ENCODE measurements around the gene ACP3.

Gene ACP3

GRCh38 chr3:132343018-132343612, 25.9 kb downstream of the ACP3 start:
- H3K27me3 ChIP-seq = no peaks in the 10 kb centered on the region
- peaks cover 0 to 58% (median 0%) of the 10 kb centered on the region in 11 experiments; a peak in 2 of 22 replicates for H4K20me1 ChIP-seq
- H3K36me3 ChIP-seq = peaks cover 0 to 83% (median 0%) of the 10 kb centered on the region in 11 experiments; a peak in 6 of 22 replicates
- no peak overlapping the region; a peak in 1 of 20 replicates for H3K4me3 ChIP-seq
- peak overlapping the region in 2 of 11 experiments; percentile 36 to 49; a peak in 3 of 22 replicates for H3K27ac ChIP-seq
- H3K9ac ChIP-seq = peak overlapping the region in 2 of 11 experiments; percentile 18 to 49; a peak in 3 of 22 replicates
- H3K9me3 ChIP-seq (replicated peaks in 1 of 11) = no peaks in the 10 kb centered on the region
- no peak for TF ChIP-seq Cebpa-rat (IDR thresholded peaks at IDR 0.05)
- peak overlapping the region in 6 of 11 experiments; percentile 17 to 76 (median 62); a peak in 8 of 22 replicates for H3K4me2 ChIP-seq
- H3K4me1 ChIP-seq = peaks cover 0 to 52% (median 6%) of the 10 kb centered on the region in 10 experiments; a peak in 10 of 20 replicates

GRCh38 chr3:132344666-132345280, 27.6 kb downstream of the ACP3 start:
- H3K27ac ChIP-seq = no peak overlapping the region
- TF ChIP-seq Cebpa-rat (IDR thresholded peaks at IDR 0.05) = no peak
- no peak overlapping the region for H3K9ac ChIP-seq
- no peaks in the 10 kb centered on the region for H3K9me3 ChIP-seq (replicated peaks in 1 of 11)
- no peaks in the 10 kb centered on the region for H3K27me3 ChIP-seq
- H3K4me2 ChIP-seq = no peak overlapping the region
- peaks cover 0 to 52% (median 6%) of the 10 kb centered on the region in 10 experiments; a peak in 10 of 20 replicates for H3K4me1 ChIP-seq
- H3K36me3 ChIP-seq = peaks cover 0 to 83% (median 0%) of the 10 kb centered on the region in 11 experiments; a peak in 6 of 22 replicates
- no peak overlapping the region for H3K4me3 ChIP-seq
- peaks cover 0 to 48% (median 0%) of the 10 kb centered on the region in 11 experiments; a peak in 2 of 22 replicates for H4K20me1 ChIP-seq

GRCh38 chr3:132346841-132347736, 29.9 kb downstream of the ACP3 start:
- Histone ChIP-seq H3K36me3 (peaks cover 0 to 93% (median 0%) of the 10 kb centered on the region in 11 experiments; a peak in 6 of 22 replicates), H3K27me3 (no peaks in the 10 kb centered on the region), H3K9me3 (replicated peaks in 1 of 11) (no peaks in the 10 kb centered on the region), H3K9ac (no peak overlapping the region), H3K4me2 (peak overlapping the region in 5 of 11 experiments; percentile 7 to 55 (median 35); a peak in 8 of 22 replicates), H4K20me1 (peaks cover 0 to 57% (median 0%) of the 10 kb centered on the region in 11 experiments; a peak in 3 of 22 replicates), H3K4me3 (no peak overlapping the region), H3K4me1 (peaks cover 0 to 45% (median 6%) of the 10 kb centered on the region in 10 experiments; a peak in 10 of 20 replicates), H3K27ac (no peak overlapping the region)
- TF ChIP-seq Cebpa-rat (IDR thresholded peaks at IDR 0.05) = no peak

GRCh38 chr3:132347811-132348210, 30.6 kb downstream of the ACP3 start:
- TF ChIP-seq Cebpa-rat (IDR thresholded peaks at IDR 0.05) = no peak
- H3K36me3 ChIP-seq = peaks cover 0 to 98% (median 0%) of the 10 kb centered on the region in 11 experiments; a peak in 6 of 22 replicates
- H3K4me1 ChIP-seq = peaks cover 0 to 37% (median 5%) of the 10 kb centered on the region in 10 experiments; a peak in 10 of 20 replicates
- H4K20me1 ChIP-seq = peaks cover 0 to 61% (median 0%) of the 10 kb centered on the region in 11 experiments; a peak in 3 of 22 replicates
- H3K9ac ChIP-seq = no peak overlapping the region
- no peak overlapping the region for H3K4me3 ChIP-seq
- H3K27ac ChIP-seq = no peak overlapping the region
- no peaks in the 10 kb centered on the region for H3K27me3 ChIP-seq
- no peak overlapping the region for H3K4me2 ChIP-seq
- H3K9me3 ChIP-seq (replicated peaks in 1 of 11) = no peaks in the 10 kb centered on the region

- peaks cover 0 to 100% (median 0%) of the 10 kb centered on the region in 11 experiments; a peak in 6 of 22 replicates for H3K36me3 ChIP-seq
- H3K27me3 ChIP-seq = no peaks in the 10 kb centered on the region
- no peaks in the 10 kb centered on the region for H3K9me3 ChIP-seq (replicated peaks in 1 of 11)
- no peak overlapping the region for H3K4me3 ChIP-seq
- H4K20me1 ChIP-seq = peaks cover 0 to 68% (median 0%) of the 10 kb centered on the region in 11 experiments; a peak in 3 of 22 replicates
- no peak overlapping the region for H3K4me2 ChIP-seq
- H3K4me1 ChIP-seq = peaks cover 0 to 30% (median 4%) of the 10 kb centered on the region in 10 experiments; a peak in 9 of 20 replicates
- no peak overlapping the region for H3K9ac ChIP-seq
- H3K27ac ChIP-seq = no peak overlapping the region
- TF ChIP-seq Cebpa-rat (IDR thresholded peaks at IDR 0.05) = no peak
Observed at GRCh38 chr3:132348531-132348930, 31.3 kb downstream of the ACP3 start.

GRCh38 chr3:132350814-132351213, 33.6 kb downstream of the ACP3 start:
- no peak overlapping the region for H3K9ac ChIP-seq
- peaks cover 0 to 69% (median 0%) of the 10 kb centered on the region in 11 experiments; a peak in 3 of 22 replicates for H4K20me1 ChIP-seq
- H3K4me2 ChIP-seq = no peak overlapping the region
- no peak overlapping the region for H3K27ac ChIP-seq
- no peak for TF ChIP-seq Cebpa-rat (IDR thresholded peaks at IDR 0.05)
- H3K9me3 ChIP-seq (replicated peaks in 1 of 11) = no peaks in the 10 kb centered on the region
- peaks cover 0 to 13% (median 4%) of the 10 kb centered on the region in 10 experiments; a peak in 9 of 20 replicates for H3K4me1 ChIP-seq
- H3K27me3 ChIP-seq = no peaks in the 10 kb centered on the region
- peaks cover 0 to 100% (median 0%) of the 10 kb centered on the region in 11 experiments; a peak in 6 of 22 replicates for H3K36me3 ChIP-seq
- H3K4me3 ChIP-seq = no peak overlapping the region

- H3K9me3 ChIP-seq (replicated peaks in 1 of 11) = no peaks in the 10 kb centered on the region
- H3K4me1 ChIP-seq = peaks cover 0 to 8% (median 2%) of the 10 kb centered on the region in 10 experiments; a peak in 9 of 20 replicates
- H3K4me3 ChIP-seq = no peak overlapping the region
- no peak overlapping the region for H3K4me2 ChIP-seq
- no peak for TF ChIP-seq Cebpa-rat (IDR thresholded peaks at IDR 0.05)
- no peaks in the 10 kb centered on the region for H3K27me3 ChIP-seq
- H3K36me3 ChIP-seq = peaks cover 0 to 100% (median 0%) of the 10 kb centered on the region in 11 experiments; a peak in 7 of 22 replicates
- H3K9ac ChIP-seq = no peak overlapping the region
- peaks cover 0 to 67% (median 0%) of the 10 kb centered on the region in 11 experiments; a peak in 3 of 22 replicates for H4K20me1 ChIP-seq
- H3K27ac ChIP-seq = no peak overlapping the region
Observed at GRCh38 chr3:132351222-132351806, 34.1 kb downstream of the ACP3 start.

- peaks cover 0 to 64% (median 0%) of the 10 kb centered on the region in 11 experiments; a peak in 3 of 22 replicates for H4K20me1 ChIP-seq
- H3K9ac ChIP-seq = no peak overlapping the region
- no peaks in the 10 kb centered on the region for H3K27me3 ChIP-seq
Observed at GRCh38 chr3:132352556-132353143, 35.4 kb downstream of the ACP3 start.

More at GRCh38 chr3:132352556-132353143, 35.4 kb downstream of the ACP3 start:
- no peaks in the 10 kb centered on the region for H3K9me3 ChIP-seq (replicated peaks in 1 of 11)
- no peaks in the 10 kb centered on the region for H3K4me1 ChIP-seq
- no peak overlapping the region for H3K27ac ChIP-seq
- no peak overlapping the region for H3K4me3 ChIP-seq
- TF ChIP-seq Cebpa-rat (IDR thresholded peaks at IDR 0.05) = no peak
- peaks cover 0 to 100% (median 0%) of the 10 kb centered on the region in 11 experiments; a peak in 7 of 22 replicates for H3K36me3 ChIP-seq
- no peak overlapping the region for H3K4me2 ChIP-seq
